ENCODE data around the gene POLN. TPM values are rescaled to one million over a fixed set of nuclear protein-coding genes. Genes with fewer than 3 reads are reported as not detected.

Gene POLN
- total and polyA plus RNA-seq, 2 experiments from 2014 or later: 1.8 to 4.0 TPM

DNA sequence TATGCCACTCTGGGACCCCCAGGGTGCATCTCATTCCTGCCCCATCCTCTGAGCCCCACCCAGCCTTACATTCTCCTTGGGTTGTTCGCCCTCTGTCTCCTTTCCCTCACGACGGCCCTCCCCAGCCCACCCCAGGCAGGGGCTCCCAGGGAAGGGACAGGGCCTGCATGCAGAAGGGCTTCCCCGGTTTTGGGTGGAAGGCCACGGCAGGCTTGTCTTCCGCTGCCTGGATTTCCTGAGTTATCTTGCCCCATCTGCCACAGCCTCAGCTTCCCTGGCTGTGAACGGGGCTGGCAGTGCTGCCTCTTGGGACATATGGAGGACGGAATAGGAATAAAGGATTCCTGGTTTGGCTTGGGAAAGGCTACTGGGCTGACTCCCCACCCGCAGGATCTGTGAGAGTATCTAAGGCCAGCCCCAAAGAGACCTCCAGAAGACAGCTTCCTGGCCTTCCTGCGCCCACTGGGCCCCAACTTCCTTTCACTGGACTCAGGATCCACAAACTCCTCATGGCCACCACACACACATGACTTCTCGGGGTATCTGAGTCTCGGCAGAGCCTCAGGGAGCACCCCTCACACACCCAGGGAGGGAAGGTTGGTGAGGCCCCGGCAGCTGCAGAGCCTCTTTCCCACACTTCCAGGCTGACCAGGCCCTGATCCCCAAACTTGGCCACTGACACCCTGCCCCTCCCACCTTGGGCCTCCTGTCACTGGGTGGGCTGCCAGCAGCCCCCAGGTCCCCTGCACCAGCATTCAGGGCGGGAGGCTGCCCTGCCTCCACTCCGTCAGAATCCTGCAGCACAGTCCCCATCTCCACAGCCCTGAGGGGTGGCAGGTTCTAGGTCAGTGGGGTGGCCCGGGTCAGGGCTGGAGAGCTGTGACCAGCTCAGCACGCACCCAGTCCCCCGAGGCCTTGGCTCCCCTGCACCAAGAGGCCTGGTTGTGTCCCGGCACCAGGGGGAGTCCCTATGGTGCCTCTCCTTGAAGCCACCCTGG lies 23.5 kb upstream of the POLN start (continued):
- no peak for TF ChIP-seq POLR2AphosphoS5 (IDR thresholded peaks at IDR 0.05; ENCODE audit: low read depth)
- TF ChIP-seq JUNB (IDR thresholded peaks at IDR 0.05; ENCODE audit: unreplicated experiment): no peak
- TF ChIP-seq, protein P1, sequence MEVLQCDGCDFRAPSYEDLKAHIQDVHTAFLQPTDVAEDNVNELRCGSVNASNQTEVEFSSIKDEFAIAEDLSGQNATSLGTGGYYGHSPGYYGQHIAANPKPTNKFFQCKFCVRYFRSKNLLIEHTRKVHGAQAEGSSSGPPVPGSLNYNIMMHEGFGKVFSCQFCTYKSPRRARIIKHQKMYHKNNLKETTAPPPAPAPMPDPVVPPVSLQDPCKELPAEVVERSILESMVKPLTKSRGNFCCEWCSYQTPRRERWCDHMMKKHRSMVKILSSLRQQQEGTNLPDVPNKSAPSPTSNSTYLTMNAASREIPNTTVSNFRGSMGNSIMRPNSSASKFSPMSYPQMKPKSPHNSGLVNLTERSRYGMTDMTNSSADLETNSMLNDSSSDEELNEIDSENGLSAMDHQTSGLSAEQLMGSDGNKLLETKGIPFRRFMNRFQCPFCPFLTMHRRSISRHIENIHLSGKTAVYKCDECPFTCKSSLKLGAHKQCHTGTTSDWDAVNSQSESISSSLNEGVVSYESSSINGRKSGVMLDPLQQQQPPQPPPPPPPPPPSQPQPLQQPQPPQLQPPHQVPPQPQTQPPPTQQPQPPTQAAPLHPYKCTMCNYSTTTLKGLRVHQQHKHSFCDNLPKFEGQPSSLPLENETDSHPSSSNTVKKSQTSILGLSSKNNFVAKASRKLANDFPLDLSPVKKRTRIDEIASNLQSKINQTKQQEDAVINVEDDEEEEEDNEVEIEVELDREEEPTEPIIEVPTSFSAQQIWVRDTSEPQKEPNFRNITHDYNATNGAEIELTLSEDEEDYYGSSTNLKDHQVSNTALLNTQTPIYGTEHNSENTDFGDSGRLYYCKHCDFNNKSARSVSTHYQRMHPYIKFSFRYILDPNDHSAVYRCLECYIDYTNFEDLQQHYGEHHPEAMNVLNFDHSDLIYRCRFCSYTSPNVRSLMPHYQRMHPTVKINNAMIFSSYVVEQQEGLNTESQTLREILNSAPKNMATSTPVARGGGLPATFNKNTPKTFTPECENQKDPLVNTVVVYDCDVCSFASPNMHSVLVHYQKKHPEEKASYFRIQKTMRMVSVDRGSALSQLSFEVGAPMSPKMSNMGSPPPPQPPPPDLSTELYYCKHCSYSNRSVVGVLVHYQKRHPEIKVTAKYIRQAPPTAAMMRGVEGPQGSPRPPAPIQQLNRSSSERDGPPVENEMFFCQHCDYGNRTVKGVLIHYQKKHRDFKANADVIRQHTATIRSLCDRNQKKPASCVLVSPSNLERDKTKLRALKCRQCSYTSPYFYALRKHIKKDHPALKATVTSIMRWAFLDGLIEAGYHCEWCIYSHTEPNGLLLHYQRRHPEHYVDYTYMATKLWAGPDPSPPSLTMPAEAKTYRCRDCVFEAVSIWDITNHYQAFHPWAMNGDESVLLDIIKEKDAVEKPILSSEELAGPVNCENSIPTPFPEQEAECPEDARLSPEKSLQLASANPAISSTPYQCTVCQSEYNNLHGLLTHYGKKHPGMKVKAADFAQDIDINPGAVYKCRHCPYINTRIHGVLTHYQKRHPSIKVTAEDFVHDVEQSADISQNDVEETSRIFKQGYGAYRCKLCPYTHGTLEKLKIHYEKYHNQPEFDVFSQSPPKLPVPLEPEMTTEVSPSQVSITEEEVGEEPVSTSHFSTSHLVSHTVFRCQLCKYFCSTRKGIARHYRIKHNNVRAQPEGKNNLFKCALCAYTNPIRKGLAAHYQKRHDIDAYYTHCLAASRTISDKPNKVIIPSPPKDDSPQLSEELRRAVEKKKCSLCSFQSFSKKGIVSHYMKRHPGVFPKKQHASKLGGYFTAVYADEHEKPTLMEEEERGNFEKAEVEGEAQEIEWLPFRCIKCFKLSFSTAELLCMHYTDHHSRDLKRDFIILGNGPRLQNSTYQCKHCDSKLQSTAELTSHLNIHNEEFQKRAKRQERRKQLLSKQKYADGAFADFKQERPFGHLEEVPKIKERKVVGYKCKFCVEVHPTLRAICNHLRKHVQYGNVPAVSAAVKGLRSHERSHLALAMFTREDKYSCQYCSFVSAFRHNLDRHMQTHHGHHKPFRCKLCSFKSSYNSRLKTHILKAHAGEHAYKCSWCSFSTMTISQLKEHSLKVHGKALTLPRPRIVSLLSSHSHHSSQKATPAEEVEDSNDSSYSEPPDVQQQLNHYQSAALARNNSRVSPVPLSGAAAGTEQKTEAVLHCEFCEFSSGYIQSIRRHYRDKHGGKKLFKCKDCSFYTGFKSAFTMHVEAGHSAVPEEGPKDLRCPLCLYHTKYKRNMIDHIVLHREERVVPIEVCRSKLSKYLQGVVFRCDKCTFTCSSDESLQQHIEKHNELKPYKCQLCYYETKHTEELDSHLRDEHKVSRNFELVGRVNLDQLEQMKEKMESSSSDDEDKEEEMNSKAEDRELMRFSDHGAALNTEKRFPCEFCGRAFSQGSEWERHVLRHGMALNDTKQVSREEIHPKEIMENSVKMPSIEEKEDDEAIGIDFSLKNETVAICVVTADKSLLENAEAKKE (CRISPR knock-in tag; IDR thresholded peaks at IDR 0.05): no peak
- no peak for TF ChIP-seq ZNF114 (CRISPR knock-in tag; IDR thresholded peaks at IDR 0.05)

DNA sequence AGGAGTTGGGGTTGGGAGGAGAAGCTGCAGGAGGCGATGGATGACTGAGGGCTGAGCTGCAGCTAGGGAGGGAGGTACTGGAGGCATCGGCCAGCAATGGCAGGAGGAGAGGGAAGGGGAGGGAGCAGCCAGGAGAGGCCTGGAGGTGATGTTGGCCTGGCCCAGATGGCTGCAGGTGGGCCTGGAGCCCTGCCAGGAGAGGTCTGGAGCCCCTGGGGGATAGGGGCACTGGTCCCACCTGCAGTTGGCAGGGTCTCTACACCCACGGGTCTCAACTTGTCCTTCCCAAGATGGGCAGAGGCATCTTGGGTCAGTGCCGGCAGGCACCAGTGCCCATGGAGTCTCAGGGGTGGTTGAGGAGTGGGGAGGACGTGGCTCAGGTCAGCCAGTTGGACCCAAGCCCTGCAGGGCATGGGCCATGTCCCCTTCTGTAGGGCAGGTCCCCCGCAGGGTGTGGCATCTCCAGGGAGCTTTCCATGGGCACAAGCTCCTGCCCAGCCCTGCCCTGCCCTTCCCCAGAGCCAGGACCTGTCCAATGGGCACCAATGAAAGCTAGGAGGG lies 22.6 kb upstream of the POLN start:
- H3K4me1 ChIP-seq (ENCODE audit: insufficient read depth): peaks cover 8% of the 10 kb centered on the region
- H3K4me3 ChIP-seq: no peak overlapping the region
- Mint-ChIP-seq H3K36me3 (ENCODE audit: low read depth) (no peaks in the 10 kb centered on the region; the same call in 2 of the 3 replicates), H3K27me3 (ENCODE audit: insufficient read depth, low read depth, poor library complexity) (peaks cover 3% of the 10 kb centered on the region), H3K27ac (no peak overlapping the region), H3K4me3 (no peak overlapping the region), H3K4me1 (peaks cover 22% of the 10 kb centered on the region), H3K9me3 (no peaks in the 10 kb centered on the region)
- H2AFZ ChIP-seq: no peak overlapping the region
- ATAC-seq: no peak
- no peaks in the 10 kb centered on the region for H4K20me1 ChIP-seq (replicated peaks; ENCODE audit: insufficient read depth)
- H3K9me2 ChIP-seq (ENCODE audit: insufficient read depth): no peaks in the 10 kb centered on the region
- H3K27me3 ChIP-seq (ENCODE audit: insufficient read depth): 0 out of 2 replicates have a peak, but pooled peaks cover 4% of the 10 kb centered on the region
- H3K4me2 ChIP-seq: no peak overlapping the region
- no peak for DNase-seq (ENCODE audit: low spot score)
- H3K27ac ChIP-seq (ENCODE audit: low read depth): no peak overlapping the region
- H3F3A ChIP-seq (replicated peaks; ENCODE audit: low read depth): no peaks in the 10 kb centered on the region
- no peaks in the 10 kb centered on the region for H3K79me2 ChIP-seq (replicated peaks; ENCODE audit: insufficient read depth)
- H3K36me3 ChIP-seq (ENCODE audit: insufficient read depth): no peaks in the 10 kb centered on the region
- TF ChIP-seq, protein P2, sequence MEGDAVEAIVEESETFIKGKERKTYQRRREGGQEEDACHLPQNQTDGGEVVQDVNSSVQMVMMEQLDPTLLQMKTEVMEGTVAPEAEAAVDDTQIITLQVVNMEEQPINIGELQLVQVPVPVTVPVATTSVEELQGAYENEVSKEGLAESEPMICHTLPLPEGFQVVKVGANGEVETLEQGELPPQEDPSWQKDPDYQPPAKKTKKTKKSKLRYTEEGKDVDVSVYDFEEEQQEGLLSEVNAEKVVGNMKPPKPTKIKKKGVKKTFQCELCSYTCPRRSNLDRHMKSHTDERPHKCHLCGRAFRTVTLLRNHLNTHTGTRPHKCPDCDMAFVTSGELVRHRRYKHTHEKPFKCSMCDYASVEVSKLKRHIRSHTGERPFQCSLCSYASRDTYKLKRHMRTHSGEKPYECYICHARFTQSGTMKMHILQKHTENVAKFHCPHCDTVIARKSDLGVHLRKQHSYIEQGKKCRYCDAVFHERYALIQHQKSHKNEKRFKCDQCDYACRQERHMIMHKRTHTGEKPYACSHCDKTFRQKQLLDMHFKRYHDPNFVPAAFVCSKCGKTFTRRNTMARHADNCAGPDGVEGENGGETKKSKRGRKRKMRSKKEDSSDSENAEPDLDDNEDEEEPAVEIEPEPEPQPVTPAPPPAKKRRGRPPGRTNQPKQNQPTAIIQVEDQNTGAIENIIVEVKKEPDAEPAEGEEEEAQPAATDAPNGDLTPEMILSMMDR (conservative IDR thresholded peaks at IDR 0.05; ENCODE audit: low read depth in 2 of 2): no peak
- TF ChIP-seq EZH2 (IDR thresholded peaks at IDR 0.05; ENCODE audit: low read depth, unreplicated experiment): no peak
